Measurements from ENCODE around the gene NUDT13.
A peak's percentile ranks its signal among the peaks of the same experiment; 100 is the strongest.

Gene NUDT13

DNA sequence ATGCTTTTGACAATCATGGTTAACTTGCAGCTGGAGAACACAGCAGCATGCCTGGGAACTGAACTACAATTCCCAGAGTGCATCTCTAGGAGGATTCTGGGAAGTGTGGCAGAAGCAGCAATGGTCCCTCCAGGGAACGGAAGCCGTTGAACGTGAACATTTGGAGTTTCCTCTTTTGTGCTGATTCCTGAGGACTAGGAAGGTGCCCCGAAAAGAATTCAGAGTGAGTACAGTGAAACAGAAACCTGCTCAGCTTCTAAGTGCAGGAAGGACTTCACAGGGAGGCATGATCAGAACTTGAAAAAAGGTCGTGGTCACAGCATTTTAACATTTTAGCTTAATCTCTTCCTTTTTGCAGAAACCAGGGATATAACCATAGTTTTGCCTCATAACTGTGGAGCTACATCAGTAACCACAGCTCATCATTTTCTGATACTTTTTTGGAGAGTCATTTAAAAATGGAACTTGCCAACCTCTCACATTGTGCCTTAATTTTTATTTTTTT is at the start of gene NUDT13:
Gene NUDT13, plus strand, starts transcription at position 111 of the 505 bp plus-strand sequence. CDS start 3,911 bp downstream, outside the sequence.
- peak; percentile 22 for DNase-seq (ENCODE audit: low read depth)

DNA sequence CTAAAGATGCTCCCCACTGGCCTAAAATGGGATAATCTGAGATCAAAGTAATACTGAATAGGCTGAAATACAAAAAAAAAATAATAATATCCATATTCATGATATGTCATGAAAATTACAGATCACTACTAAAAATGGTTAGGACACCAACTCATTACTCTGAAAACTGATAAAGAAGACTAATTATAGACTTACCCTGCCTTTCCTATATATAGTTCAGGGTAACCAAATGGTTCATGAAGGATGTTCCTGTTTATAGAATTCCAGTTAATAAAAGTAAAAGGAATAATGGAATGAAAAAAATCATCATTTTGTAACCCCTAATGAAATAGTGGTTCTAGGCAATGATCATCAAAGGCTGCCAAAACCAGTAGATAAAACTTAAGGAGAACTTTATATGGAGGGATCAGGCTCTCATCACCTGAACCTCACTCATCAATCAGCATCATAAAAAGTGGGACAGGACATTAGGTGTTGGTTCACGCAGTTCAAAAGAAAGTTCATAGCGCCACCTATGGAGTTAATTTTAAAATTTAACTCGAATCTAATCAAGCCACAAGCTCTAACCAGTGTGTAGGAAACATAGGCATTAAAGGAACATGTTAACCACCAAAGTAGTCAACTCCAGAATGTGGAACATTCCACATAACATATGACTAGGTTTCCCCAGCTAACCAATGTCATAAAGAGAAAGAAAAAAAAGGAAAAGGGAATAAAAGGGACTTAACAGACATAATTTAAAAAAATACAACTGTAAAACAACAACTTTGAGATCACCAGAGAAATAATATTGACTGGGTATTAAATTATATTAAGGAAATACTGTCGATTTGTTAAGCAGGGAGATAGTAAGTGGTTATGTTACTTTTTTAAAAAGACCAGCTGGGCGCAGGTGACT is 49.3 kb upstream of the NUDT13 start:
- DNase-seq (ENCODE audit: low read depth) = no peak

DNA sequence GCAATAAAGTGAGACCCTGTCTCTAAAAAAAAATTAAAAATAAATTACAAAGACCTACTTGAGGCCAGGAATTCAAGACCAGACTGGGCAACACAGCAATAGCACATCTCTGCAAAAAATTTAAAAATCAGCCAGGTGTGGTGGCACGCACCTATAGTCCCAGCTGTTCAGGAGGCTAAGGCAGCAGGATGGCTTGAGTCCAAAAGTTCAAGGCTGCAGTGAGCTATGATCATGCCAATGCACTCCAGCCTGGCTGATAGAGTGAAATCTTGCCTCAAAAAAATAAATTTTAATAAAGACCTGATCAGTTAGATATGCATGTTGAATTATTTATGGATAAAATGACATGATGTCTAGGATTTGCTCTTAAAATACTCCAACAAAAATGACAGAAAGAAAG is 48.5 kb upstream of the NUDT13 start:
- no peak for DNase-seq (ENCODE audit: low read depth)

DNA sequence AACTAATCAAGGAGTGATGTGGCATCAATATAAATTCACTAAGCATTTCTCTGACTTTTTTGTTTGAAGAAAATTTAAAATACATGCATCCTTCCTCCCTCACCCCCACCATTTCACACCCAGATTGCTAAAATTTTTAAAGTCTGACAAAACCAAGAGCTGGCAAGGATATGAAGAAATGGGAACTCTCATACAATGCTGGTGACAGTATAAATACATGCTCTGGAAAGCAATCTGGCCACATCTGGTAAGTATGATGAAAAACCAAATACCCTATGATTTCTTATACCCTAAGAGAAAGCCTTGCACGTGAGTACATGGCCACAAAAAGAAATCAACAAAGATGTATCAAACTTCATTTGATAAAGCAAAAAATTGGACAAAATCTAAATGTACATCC is 44.8 kb upstream of the NUDT13 start:
- no peak for DNase-seq (ENCODE audit: low read depth)

DNA sequence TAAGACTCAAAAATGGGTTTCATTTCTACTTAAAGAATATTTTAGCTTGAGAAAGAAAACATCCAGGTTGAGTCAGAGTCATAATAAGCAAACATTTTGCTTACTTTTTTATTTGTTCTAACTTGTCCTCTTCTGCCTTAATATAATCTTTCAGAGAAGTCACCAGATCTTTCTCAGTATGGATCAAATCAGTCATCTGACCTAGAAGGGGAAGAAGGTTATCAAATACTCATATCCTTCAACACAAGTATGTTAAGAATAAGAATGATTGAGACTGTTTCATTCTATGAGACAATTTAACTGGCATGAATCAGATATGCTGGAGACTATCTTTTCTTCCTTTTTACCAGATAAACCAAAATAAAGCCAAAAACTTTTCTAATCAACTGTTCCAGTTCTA is 36.6 kb upstream of the NUDT13 start:
- DNase-seq (ENCODE audit: low read depth) = no peak

DNA sequence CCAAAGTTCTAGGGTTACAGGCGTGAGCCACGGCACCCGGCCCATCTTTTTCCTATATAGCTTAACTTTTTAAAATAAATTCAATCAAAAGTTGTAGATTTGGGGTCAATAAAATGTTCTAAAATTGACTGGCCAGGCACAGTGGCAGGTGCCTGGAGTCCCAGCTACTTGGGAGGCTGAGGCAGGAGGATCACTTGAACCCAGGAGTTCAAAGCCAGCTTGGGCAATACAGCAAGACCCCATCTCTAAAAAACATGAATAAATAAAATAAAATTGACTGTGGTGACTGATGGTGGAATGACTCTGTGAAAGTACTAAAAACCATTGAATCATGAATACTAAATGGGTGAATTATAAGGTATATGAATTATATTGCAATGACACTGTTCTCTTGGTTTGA is 34.4 kb upstream of the NUDT13 start:
- DNase-seq (ENCODE audit: low read depth) = no peak

DNA sequence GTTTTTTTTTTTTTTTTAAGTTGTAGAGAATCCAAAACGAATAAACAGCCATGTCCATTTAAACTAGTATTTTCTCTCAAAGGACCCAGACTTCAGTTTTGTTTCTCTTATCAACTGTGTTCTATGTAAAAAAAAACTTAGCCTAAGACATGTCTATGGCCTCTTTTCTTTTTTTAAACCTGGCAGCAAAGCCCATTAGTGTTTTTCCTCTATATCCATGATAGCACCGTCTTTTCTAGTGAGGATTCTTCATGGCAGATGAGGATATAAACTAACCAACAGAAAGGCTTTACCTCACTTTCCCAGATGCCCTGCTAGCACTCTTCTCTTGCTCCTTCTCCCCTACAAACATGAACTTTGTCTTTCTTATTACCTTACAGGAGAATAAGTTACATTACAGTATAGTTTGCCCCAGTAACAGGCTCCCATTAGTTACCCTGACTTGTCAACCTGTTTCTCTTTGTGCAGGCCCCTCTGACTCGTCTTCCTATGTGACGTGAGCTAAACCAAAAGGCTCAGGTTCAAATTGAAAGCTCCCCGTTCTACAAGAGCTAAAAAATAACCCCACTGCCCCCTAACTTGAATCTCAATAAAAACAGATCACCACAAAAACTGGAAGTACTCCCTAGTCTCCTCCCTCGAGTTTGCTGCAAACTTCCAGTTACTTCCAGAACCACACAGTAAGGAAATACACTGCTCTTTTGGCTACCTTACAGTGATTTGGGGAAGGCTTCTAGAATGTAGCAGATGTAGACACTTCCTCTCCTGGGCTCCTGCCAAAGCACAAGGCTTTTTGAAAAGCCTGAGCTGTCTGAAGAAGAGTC is 33.7 kb upstream of the NUDT13 start:
- DNase-seq (ENCODE audit: low read depth) = no peak

DNA sequence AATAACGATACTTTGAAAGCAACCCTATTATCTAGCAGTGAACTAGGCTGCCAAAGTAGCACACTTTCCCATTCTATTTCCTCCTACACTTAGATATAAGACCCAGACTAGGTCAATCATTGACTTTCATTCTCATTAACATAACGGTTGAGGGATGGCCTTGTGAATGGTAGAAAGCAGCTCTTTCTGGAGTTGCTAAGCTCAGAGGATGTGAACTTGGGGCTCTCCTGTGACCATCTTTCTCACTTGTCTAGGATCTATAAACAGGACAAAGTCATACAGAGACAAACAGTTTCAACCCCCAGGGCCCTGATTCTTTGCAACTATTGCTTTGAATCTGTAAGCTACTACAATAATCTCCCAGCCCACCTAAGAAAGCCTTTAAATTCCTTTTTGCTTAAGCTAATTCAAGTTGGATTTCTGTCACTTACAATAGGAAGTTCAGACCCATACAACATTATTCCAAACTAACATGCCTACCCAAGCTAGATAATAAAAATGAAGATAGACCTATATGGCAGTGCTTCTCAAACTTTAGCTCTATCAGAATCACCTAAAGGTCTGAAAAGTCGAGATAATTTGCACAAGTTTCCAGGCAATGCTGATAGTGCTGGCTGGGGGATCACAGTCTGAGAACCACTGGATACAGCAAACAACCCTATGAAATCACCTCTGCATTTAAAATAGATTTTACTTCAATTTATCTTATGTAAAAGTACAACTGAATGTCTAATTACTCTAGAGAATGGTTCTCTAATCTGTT is 30.3 kb upstream of the NUDT13 start:
- DNase-seq (ENCODE audit: low read depth) = no peak

DNA sequence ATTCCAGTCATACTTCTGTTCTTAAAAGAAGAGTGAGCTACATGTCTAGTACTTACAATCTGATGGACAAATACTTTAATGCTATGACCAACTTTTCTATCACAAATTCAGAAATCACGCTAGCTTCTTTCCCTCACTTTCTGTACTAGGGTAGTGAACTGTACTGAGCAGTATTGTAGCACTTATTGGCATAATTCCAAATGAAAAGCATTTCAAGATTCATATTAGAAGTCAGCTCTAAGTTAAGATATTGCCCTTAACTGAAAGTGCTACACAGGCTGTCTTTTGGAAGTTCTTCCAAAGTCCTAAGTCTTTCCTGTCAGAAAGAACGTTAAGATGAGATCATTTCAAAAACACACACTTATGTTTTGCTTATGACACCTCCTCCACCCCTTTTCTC is 27.0 kb upstream of the NUDT13 start:
- DNase-seq (ENCODE audit: low read depth) = no peak

DNA sequence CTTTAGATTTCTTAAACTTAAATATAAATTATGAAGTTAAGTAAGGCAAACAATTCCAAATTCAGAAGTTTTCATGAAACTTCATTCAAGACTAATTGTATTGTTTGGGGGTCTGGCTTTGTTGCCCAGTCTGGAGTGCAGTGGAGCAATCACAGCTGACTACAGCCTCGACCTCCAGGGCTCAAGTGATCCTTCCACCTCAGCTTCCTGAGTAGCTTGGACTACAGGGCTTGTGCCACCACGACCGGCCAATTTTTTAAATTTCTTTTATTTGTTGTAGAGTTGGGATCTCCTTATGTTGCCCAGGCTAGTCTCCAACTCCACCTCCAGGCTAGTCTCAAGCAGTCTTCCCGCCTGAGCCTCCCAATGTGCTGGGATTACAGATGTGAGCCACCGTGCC is 26.0 kb upstream of the NUDT13 start:
- DNase-seq (ENCODE audit: low read depth) = no peak

DNA sequence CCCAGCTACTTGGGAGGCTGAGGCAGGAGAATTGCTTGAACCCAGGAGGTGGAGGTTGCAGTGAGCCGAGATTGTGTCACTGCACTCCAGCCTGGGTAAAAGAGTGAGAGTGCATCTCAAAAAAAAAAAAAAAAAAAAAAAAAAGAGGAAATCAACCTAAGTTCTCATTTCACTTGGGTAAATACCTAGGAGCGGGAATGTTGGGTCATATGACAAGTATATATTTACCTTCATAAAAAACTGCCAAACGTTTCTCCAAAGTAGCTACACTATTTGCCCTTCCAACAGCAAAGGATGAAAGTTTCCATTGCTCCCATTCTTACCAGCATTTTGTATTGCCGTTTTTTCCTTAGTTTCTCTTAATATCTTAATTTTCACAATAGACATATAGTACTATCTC is 23.4 kb upstream of the NUDT13 start:
- DNase-seq (ENCODE audit: low read depth) = no peak

DNA sequence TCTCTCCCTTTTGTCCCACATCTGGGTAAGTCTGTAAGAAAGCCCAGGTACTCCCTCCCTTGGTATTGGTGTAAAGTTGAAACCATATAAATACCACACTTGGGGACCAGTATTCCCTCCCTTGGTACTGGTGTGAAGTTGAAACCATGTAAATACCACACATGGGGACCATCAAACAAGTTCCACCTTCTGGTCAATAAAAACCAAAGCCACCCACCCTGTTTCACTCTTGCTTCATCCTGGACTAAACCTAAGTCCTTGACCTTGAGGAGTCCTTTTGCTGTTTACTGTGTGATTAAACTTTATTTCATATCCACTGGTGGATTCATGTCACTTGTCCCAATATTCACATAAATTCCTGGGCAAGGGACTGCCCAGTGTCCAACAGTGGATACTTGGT is 22.0 kb upstream of the NUDT13 start:
- no peak for DNase-seq (ENCODE audit: low read depth)

DNA sequence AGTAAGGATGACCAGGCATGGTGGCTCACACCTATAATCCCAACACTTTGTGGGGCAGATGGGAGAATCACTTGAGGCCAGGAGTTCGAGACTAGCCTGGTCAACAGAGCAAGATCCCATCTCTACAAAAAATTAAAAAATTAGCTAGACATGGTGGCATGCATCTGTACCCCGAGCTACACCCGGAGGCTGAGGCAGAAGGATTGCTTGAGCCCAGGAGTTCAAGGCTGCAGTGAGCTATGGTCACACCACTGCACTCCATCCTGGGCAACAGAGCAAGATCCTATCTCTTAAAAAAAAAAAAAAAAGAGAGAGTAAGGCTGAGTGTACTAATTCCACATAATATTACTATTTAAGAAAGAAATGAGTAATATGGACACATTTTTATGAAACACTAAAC is 17.4 kb upstream of the NUDT13 start:
- no peak for DNase-seq (ENCODE audit: low read depth)

DNA sequence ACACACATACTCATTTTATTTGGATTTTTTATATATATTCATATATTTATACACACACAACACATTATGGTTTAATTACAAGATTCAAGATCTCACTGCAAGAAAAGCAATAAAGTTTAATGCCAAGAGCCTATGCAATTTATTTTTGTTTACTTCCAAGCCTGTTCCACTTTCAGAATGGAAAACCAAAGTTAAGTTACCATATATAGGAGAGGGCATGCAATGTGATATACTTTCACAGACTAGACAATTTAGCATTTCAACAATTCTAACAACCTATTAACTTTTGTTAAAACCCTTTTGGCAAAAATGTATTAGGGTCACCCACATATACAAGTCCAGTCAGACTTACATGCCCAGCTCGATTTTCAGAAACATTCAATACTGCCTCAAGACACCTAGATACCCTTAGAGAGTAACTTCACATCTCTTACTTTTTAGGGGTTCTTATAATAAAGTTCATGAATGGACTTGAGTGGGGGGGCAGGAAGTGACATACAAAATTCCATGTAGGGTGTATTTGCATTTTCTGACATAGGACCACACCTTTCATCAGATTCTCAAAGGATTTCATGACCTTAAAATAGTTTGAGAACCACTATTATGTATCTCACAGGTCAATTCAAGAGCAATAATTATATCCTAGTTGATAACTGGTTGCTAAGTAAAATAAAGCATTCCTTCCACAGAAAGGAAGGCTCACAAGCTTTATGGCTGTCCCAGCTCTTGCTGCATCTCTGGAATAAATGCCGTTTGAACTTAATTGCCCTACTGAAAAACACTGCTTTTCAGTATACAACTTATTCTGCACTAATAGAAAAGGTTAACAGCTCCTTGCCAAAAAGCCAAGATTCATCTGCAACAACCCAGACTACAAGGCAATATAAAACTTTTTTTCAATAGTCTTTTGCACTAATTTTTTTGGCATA is 16.1 kb upstream of the NUDT13 start:
- no peak for DNase-seq (ENCODE audit: low read depth)

DNA sequence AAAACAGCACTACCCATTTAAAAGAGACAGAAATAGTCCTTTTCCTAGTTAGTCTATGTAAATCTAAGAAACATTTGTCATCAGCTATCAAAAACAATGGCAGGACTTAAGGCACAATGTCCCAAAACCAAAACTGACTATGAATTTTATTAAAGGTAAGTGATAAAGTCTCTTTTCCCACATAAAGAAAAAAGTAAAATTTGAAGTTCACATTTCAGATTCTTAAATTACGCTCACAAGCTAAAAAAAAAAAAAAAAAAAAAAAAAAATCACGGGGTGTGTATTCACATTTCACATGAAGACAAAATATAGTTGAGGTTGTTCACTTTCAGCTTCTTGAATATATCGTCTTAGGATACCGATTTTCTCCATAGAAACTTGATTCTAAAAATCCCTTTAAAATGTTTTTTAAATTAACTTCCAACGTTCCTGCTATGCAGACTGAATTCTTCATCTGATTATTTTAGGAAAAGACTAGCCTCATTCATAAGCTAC is 15.2 kb upstream of the NUDT13 start:
- DNase-seq (ENCODE audit: low read depth) = no peak

DNA sequence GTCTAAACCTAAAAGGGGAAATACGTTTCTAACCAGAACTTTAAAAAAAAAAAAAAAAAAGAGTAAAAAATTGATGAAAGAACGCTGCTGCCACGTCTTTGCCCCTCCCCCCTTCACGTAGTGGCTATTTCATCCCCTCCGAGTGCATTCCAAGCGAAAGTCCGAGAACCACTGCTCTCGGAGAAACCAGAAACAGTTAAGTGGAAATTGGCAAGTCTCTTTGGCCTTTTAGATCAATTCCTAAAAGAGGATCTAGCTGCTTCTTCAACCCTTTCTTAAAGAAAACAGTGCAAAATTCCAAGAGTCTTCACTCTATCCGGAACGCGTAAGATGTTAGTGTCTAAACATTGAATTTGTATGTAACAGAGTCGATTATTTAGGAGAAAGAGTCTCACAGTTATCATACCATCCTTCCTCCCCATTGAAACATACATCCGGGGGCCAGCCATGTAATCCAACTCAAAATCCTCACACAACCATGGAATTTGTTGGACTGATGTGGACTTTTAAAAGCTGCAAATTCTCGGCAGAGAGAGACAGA is 14.7 kb upstream of the NUDT13 start:
- peak; percentile 25 for DNase-seq (ENCODE audit: low read depth)

DNA sequence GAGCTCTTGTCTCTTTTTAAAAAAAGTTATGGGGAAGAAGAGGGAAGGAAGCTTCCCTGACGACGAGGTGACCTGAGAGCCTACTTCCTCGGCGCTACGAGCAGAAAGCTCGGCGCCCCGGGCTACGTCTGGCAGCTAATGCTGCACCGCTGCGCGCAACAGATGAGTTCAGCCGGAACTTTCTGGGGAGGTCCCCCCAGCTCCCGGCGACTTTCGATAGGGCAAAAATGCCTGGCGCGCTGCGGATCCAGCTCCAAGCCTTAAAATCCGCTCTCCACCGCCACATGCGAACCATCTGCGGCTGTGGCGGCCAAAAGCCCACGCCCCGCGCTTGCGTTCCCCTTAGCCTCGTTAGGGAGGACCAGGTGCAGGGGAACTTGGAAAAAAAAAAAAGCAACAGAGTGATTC is 14.2 kb upstream of the NUDT13 start:
- peak; percentile 51 for DNase-seq (ENCODE audit: low read depth)

DNA sequence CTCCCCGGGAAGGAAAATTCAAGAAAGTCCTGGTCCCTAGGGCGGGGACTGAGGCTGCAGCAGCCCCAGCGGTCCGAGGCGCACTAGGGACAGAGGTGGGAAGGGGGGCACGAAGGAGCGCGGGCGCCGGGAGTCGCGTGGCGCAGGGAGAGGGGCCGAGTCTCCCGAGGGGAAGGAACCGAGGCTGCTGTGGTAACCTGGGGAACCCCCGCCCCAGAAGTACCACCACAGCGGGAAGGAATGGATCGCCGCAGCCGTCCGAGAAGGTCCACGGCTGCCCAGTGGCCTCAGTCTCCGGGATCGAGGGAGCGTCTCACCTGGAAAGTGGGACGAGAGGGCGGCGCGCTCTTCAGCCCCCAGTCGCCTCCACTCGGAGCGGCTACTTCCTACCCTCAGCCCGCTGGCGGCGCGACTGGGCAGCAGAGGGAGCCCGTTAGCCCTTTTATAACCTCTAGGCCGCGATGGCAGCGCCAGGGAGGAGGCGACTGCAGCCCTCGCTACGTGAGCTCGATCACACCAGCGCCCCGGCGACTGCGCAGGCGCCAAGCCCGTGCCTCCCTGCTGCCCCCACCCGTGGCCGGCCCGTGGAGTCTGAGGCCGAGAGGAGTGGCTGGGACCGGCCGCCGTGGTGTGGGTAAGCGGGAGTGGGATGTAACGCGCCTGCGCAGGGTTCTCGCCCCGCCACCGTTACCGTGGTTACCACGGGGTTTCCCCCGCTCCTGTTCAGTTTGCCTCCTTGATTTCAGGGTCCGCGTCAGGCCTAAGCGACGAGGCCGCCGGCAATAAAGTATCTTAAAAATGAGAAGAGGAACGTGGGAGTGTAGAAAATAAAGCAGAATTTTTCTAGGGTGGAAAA is 13.6 kb upstream of the NUDT13 start, which contains the start of gene P4HA1:
Gene P4HA1, minus strand, starts transcription at position 418 of the 856 bp plus-strand sequence. CDS start 21,983 bp downstream, outside the sequence.
- DNase-seq (ENCODE audit: low read depth) = peak; percentile 98

DNA sequence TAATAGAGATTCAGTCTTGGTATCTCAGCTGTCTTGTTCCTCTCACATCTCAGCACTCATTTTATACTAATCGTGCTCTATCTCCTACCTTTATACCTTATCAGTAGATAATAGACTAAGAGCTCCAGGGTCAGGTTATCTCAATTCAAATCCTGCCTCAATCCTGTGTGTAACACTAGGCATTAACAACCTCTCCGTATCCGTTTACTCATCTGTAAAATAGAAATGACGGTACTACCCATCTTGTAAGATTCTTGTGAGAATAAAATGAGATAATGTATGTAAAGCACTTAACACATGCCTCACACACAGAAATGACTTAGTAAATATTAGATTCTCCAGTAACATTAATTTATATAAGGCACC is 13.0 kb upstream of the NUDT13 start:
- no peak for DNase-seq (ENCODE audit: low read depth)

DNA sequence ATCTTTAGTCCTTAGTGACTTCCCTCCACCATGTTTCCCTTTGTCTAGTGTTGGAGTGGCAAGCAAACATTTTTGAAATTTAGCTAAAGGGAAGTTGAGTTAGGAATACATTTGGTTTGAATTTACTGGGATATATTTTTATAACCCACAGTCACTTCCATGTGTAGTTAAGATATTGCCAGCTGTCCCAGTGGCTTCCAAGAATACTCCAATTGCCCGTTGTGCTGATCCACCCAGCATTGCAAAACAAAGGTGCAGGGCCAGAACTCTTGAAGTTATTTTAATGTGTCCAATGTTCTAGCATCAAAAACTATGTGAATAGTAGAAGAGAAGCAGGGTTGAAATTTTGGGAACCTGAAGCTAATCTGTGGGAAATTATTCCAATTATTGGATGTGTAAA is 11.1 kb upstream of the NUDT13 start:
- DNase-seq (ENCODE audit: low read depth) = no peak

Data from T-helper 22 cell (primary cell).